Suprapubic skin (tissue), 4 donors: ENCODE results near the gene NADSYN1.
"Not testable (repeated sequence)": the region's sequence is repeated elsewhere in the genome, so short reads cannot be mapped to it uniquely, and the experiment has no call there.

Experiments used
- CTCF ChIP-seq, 2 donors: fragments of 200-600 bp in 1 of 2; fragments of 450-650 bp in 1 of 2; sonication (generic) in 1 of 2; IDR thresholded peaks; one replicate each; pipeline ENCODE4 v1.5.1; 2016 to 2019; ENCODE audit warnings: antibody characterized with exemption in 2 of 2, mild to moderate bottlenecking in 1 of 2, moderate library complexity in 1 of 2
- EP300 ChIP-seq: sonication (generic); formaldehyde crosslinking; IDR thresholded peaks from one replicate; pipeline ENCODE4 v1.6.1; 2017; ENCODE audit warnings: antibody characterized with exemption
- POLR2A ChIP-seq, 2 donors: fragments of 450-650 bp; IDR thresholded peaks; one replicate each; pipeline ENCODE4 v1.6.1; 2017; ENCODE audit warnings: antibody characterized with exemption in 2 of 2, mild to moderate bottlenecking in 2 of 2, moderate library complexity in 2 of 2
- POLR2AphosphoS5 ChIP-seq, 3 donors: sonication (generic); formaldehyde crosslinking; IDR thresholded peaks; one replicate each; pipeline ENCODE4 v1.6.1; 2017; ENCODE audit warnings: antibody characterized with exemption in 3 of 3

- TF ChIP-seq CTCF (IDR thresholded peaks at IDR 0.05); POLR2AphosphoS5 (IDR thresholded peaks at IDR 0.05); POLR2A (IDR thresholded peaks at IDR 0.05); EP300: not testable (repeated sequence)
Observed at GRCh38 chr11:71537977-71538665, 85.1 kb downstream of the NADSYN1 start, which contains the start of gene KRTAP5-8.
